Measurements from ENCODE around the gene USP15. TPM values are rescaled to one million over a fixed set of nuclear protein-coding genes. Genes with fewer than 3 reads are reported as not detected.
A peak's percentile ranks its signal among the peaks of the same experiment; 100 is the strongest.

USP15 gene
- total RNA-seq, 4 donors from 2014 or later, result 26.4 to 72.0 (median 63.8) TPM

DNA sequence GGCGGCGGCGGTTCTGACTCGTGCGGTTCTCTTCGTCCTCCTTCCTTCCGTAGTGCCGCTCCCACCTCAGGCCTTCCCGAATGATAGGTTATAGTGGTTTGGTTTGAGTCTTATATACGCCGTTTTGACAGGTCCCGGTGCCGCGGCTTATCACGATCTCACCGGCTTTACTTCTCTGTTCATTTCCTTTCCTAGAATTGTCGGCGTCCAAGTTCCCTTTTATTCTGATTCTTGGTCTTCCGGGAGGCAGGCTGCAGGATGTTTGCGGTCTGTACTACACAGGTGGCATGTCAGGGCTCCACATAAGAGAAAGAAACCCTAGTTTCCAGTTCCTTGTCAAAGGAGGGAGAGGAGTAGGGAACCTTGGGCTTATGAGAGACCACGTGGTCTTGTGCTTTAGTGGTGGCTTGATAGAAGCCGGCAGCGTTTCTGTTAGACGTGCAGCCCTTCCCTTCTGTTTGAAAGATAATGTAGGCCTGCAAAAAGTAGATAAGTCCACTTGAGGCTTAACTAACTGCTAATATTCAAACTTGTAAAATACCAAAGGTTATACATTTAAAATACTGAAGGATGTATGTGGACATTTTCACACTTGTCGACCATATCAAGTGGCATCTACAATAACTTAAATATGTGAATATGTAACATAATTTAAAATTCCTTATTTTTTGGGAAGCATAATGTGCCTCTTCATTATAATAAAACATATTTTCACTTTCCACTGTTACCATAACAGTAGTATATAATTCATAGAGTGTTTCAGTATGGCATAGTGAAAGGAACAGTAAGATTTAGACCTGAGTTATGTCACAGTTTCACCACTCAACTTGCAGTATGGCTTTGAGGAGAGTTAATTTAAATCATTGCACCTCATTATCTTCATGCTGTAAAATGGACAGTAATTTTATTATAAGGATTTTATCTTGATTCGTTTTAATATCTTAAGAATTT lies 804 bp downstream of the USP15 start:
- Histone ChIP-seq H3K4me1 (peaks cover 6 to 60% (median 22%) of the 10 kb centered on the region in 3 donors), H3K4me3 (peak overlapping the region; percentile 82 to 95 (median 91)), H3K27ac (peak overlapping the region; percentile 95 to 98 (median 96)), H3K9me3 (no peaks in the 10 kb centered on the region), H3K27me3 (no peaks in the 10 kb centered on the region), H3K36me3 (no peaks in the 10 kb centered on the region)
- peak; percentile 32 for DNase-seq
- TF ChIP-seq, protein P1, sequence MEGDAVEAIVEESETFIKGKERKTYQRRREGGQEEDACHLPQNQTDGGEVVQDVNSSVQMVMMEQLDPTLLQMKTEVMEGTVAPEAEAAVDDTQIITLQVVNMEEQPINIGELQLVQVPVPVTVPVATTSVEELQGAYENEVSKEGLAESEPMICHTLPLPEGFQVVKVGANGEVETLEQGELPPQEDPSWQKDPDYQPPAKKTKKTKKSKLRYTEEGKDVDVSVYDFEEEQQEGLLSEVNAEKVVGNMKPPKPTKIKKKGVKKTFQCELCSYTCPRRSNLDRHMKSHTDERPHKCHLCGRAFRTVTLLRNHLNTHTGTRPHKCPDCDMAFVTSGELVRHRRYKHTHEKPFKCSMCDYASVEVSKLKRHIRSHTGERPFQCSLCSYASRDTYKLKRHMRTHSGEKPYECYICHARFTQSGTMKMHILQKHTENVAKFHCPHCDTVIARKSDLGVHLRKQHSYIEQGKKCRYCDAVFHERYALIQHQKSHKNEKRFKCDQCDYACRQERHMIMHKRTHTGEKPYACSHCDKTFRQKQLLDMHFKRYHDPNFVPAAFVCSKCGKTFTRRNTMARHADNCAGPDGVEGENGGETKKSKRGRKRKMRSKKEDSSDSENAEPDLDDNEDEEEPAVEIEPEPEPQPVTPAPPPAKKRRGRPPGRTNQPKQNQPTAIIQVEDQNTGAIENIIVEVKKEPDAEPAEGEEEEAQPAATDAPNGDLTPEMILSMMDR (IDR thresholded peaks at IDR 0.05), result no peak
- TF ChIP-seq POLR2A (IDR thresholded peaks at IDR 0.05), result no peak
- intact Hi-C loops (cut with DNase I), result no loop called here
- WGBS, 2 donors, result 2% methylated on average over 18 to 25 of the region's 26 CpGs

DNA sequence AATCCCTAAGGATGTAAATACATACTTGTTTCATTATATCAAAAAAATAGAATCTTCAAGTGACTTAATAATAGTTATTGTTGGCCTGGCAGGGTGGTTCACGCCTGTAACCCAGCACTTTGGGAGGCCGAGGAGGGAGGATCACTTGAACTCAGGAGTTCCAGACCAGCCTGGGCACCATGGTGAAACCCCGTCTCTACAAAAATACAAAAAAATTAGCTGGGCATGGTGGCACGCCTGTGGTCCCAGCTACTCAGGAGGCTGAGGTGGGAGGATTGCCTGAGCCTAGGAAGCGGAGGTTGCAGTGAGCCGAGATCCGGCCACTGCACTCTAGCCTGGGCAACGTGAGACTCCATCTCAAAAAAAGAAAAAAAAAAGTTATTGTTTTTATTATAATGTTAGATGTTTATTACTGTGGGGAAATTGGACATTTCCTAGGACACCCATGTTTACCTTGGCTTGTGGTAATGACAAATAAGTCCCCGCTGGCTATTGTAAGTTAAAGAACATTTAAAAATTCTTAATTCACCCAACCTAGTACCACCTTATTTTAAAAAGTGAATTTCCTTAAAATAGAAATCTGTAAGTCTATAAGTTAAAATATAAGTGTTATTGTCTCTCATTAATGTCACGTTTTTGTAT lies 1.8 kb downstream of the USP15 start:
- H3K36me3 ChIP-seq, result no peaks in the 10 kb centered on the region
- TF ChIP-seq, protein P1 (IDR thresholded peaks at IDR 0.05), result no peak
- TF ChIP-seq POLR2A (IDR thresholded peaks at IDR 0.05), result no peak
- no peak for DNase-seq
- H3K27me3 ChIP-seq, result no peaks in the 10 kb centered on the region
- peaks cover 6 to 68% (median 22%) of the 10 kb centered on the region in 3 donors for H3K4me1 ChIP-seq
- peak overlapping the region in 1 of 4 donors; percentile 9 for H3K27ac ChIP-seq
- 74 to 81% methylated on average over 10 of the region's 10 CpGs for WGBS, 2 donors
- H3K9me3 ChIP-seq, result no peaks in the 10 kb centered on the region
- peak overlapping the region in 2 of 4 donors; percentile 91 to 95 for H3K4me3 ChIP-seq
- intact Hi-C loops (cut with DNase I), result no loop called here

DNA sequence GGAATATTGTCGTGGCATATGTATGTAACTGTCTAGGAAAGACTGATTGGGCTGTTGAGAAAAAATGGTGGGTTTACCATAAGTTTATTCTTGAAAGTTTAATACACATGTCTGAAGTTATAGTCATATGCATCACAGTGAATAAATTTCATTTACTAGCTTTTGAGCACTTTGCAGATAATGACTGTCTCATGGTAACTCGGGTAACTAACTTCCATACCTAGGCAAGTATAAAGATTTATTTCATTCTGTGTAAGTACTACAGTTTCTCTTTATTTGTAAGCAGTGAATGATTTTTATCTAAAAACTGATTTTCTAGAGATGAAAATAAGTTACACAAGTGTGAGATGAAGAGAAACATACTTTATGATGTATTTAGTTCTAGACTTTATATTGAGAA lies 3.0 kb downstream of the USP15 start:
- Histone ChIP-seq H3K4me1 (peaks cover 6 to 80% (median 28%) of the 10 kb centered on the region in 3 donors), H3K27me3 (no peaks in the 10 kb centered on the region), H3K36me3 (no peaks in the 10 kb centered on the region), H3K27ac (no peak overlapping the region), H3K4me3 (no peak overlapping the region), H3K9me3 (no peaks in the 10 kb centered on the region)
- DNase-seq, result no peak
- intact Hi-C loops (cut with DNase I), result no loop called here
- WGBS, 2 donors, result 67 to 72% methylated on average over 2 of the region's 2 CpGs
- no peak for TF ChIP-seq POLR2A (IDR thresholded peaks at IDR 0.05)
- TF ChIP-seq, protein P1 (IDR thresholded peaks at IDR 0.05), result no peak

DNA sequence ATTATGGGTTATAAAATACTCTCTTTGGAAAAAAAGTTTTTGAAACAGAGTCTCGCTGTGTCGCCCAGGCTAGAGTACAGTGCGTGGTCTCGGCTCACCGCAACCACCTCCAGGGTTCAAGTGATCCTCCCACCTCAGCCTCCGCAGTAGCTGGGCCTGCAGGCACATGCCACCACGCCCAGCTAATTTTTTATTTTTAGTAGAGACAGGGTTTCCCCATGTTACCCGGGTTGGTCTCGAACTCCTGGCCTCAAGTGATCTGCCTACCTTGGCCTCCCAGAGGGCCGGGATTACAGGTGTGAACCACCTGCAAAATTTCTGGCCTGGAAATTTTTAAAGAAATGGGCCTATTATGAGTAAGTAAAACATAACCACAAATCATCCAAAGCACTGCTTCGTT lies 3.8 kb downstream of the USP15 start:
- intact Hi-C loops (cut with DNase I), result no loop called here
- DNase-seq, result no peak
- peaks cover 6 to 82% (median 27%) of the 10 kb centered on the region in 3 donors for H3K4me1 ChIP-seq
- H3K9me3 ChIP-seq, result no peaks in the 10 kb centered on the region
- H3K27me3 ChIP-seq, result no peaks in the 10 kb centered on the region
- H3K4me3 ChIP-seq, result peak overlapping the region in 1 of 4 donors; percentile 5
- WGBS, 2 donors, result 75 to 81% methylated on average over 11 of the region's 11 CpGs
- H3K27ac ChIP-seq, result no peak overlapping the region
- H3K36me3 ChIP-seq, result no peaks in the 10 kb centered on the region
- TF ChIP-seq, protein P1 (IDR thresholded peaks at IDR 0.05), result no peak
- TF ChIP-seq POLR2A (IDR thresholded peaks at IDR 0.05), result no peak

DNA sequence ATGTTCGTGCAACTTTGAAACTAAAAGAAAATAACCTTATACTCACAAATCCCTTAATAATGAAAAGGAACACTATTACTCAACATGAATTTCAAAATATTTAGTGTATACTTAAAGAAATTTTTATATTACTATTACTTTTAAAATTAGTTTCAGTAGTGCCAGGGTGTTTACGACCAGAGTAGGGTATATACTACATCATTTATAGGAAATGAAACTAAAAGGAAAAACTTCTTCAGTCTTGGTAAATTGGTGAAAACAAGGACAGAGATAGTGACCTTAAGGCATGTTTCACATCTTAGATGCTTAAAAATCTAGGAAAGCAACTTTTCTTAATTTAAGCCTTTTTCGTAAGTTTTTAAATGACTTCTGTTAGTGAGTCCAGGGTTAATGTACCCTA lies 4.5 kb downstream of the USP15 start:
- DNase-seq, result no peak
- intact Hi-C loops (cut with DNase I), result no loop called here
- Histone ChIP-seq H3K27me3 (no peaks in the 10 kb centered on the region), H3K4me3 (no peak overlapping the region), H3K4me1 (peaks cover 6 to 81% (median 25%) of the 10 kb centered on the region in 3 donors), H3K9me3 (no peaks in the 10 kb centered on the region), H3K27ac (no peak overlapping the region), H3K36me3 (no peaks in the 10 kb centered on the region)
- 69 to 72% methylated on average over 3 of the region's 3 CpGs for WGBS, 2 donors
- TF ChIP-seq, protein P1 (IDR thresholded peaks at IDR 0.05), result no peak
- no peak for TF ChIP-seq POLR2A (IDR thresholded peaks at IDR 0.05)
